Measurements from ENCODE around the gene DBI.

GRCh38 chr2:119339562-119339923, 27.2 kb upstream of the DBI start:
- TF ChIP-seq POLR2A (IDR thresholded peaks at IDR 0.05) (no peak), CTCF (IDR thresholded peaks at IDR 0.05) (no peak)

All from heart left ventricle (tissue), 13 donors.